ENCODE results near the gene CHD6.
"Not testable (repeated sequence)": the region's sequence is repeated elsewhere in the genome, so short reads cannot be mapped to it uniquely, and the experiment has no call there.

DNA sequence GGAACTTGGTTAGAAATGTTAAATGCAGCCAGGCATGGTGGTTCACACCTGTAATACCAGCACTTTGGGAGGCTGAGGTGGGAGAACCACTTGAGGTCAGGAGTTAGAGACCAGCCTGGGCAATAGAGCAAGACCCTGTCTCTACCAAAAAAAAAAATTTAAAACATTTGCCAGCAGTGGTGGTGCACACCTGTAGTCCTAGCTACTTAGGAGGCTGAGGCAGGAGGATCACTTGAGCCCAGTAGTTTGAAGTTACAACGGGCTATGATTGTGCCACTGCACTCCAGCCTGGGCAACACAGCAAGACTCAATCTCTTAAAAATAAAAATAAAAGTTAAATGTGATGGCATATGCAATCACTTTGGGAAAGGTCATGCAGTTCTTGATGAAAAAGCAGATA is 82.6 kb downstream of the CHD6 start:
- TF ChIP-seq, protein P1, sequence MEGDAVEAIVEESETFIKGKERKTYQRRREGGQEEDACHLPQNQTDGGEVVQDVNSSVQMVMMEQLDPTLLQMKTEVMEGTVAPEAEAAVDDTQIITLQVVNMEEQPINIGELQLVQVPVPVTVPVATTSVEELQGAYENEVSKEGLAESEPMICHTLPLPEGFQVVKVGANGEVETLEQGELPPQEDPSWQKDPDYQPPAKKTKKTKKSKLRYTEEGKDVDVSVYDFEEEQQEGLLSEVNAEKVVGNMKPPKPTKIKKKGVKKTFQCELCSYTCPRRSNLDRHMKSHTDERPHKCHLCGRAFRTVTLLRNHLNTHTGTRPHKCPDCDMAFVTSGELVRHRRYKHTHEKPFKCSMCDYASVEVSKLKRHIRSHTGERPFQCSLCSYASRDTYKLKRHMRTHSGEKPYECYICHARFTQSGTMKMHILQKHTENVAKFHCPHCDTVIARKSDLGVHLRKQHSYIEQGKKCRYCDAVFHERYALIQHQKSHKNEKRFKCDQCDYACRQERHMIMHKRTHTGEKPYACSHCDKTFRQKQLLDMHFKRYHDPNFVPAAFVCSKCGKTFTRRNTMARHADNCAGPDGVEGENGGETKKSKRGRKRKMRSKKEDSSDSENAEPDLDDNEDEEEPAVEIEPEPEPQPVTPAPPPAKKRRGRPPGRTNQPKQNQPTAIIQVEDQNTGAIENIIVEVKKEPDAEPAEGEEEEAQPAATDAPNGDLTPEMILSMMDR (conservative IDR thresholded peaks at IDR 0.05; ENCODE audit: low read depth, low read length): not testable (repeated sequence)
- not testable (repeated sequence) for TF ChIP-seq EZH2 (IDR thresholded peaks at IDR 0.05; ENCODE audit: borderline replicate concordance, low read depth, low read length, poor library complexity, severe bottlenecking)

All from A673 (cell line).